ENCODE results near the gene FOXA1.

- TF ChIP-seq CTCF (conservative IDR thresholded peaks at IDR 0.05 in 1 of 2, IDR thresholded peaks at IDR 0.05 in 1 of 2; ENCODE audit: extremely low read depth in 1 of 2, insufficient read depth in 1 of 2, low read depth in 1 of 2, low read length in 2 of 2) (no peak), EZH2 (IDR thresholded peaks at IDR 0.05; ENCODE audit: borderline replicate concordance, low read length) (no peak)
Observed at GRCh38 chr14:37588667-37588955, 6.4 kb downstream of the FOXA1 start.

All from mammary epithelial cell (primary cell).